ENCODE results near the gene PLXNA2.

PLXNA2 gene

GRCh38 chr1:207987164-207987563, 257.0 kb downstream of the PLXNA2 start:
- no peak for DNase-seq (ENCODE audit: low spot score)
- Histone ChIP-seq H3K36me3 (ENCODE audit: low read depth) (no peaks in the 10 kb centered on the region), H3K4me1 (ENCODE audit: insufficient read depth, poor library complexity, severe bottlenecking) (no peaks in the 10 kb centered on the region), H3K9me3 (ENCODE audit: severe bottlenecking) (no peaks in the 10 kb centered on the region), H3K27me3 (ENCODE audit: insufficient read depth, poor library complexity, severe bottlenecking) (no peaks in the 10 kb centered on the region), H3K27ac (ENCODE audit: poor library complexity, severe bottlenecking) (no peak overlapping the region), H3K4me3 (ENCODE audit: severe bottlenecking) (no peak overlapping the region)
- ATAC-seq (ENCODE audit: low read depth): no peak
- TF ChIP-seq CTCF (IDR thresholded peaks at IDR 0.05; ENCODE audit: poor library complexity, severe bottlenecking): no peak

- no peak for TF ChIP-seq CTCF (IDR thresholded peaks at IDR 0.05; ENCODE audit: poor library complexity, severe bottlenecking)
These were observed 258.2 kb downstream of the PLXNA2 start for GRCh38 chr1:207985996-207986395.

GRCh38 chr1:207984831-207985572, 259.2 kb downstream of the PLXNA2 start:
- ATAC-seq (ENCODE audit: low read depth) (no peak), DNase-seq (ENCODE audit: low spot score) (no peak)
- Histone ChIP-seq H3K27me3 (ENCODE audit: insufficient read depth, poor library complexity, severe bottlenecking) (peaks cover 2% of the 10 kb centered on the region), H3K9me3 (ENCODE audit: severe bottlenecking) (no peaks in the 10 kb centered on the region), H3K27ac (ENCODE audit: poor library complexity, severe bottlenecking) (no peak overlapping the region), H3K4me3 (ENCODE audit: severe bottlenecking) (no peak overlapping the region), H3K36me3 (ENCODE audit: low read depth) (no peaks in the 10 kb centered on the region), H3K4me1 (ENCODE audit: insufficient read depth, poor library complexity, severe bottlenecking) (no peaks in the 10 kb centered on the region)
- TF ChIP-seq CTCF (IDR thresholded peaks at IDR 0.05; ENCODE audit: poor library complexity, severe bottlenecking): no peak

More at GRCh38 chr1:207985996-207986395, 258.2 kb downstream of the PLXNA2 start:
- Histone ChIP-seq H3K27me3 (ENCODE audit: insufficient read depth, poor library complexity, severe bottlenecking) (no peaks in the 10 kb centered on the region), H3K9me3 (ENCODE audit: severe bottlenecking) (no peaks in the 10 kb centered on the region), H3K27ac (ENCODE audit: poor library complexity, severe bottlenecking) (no peak overlapping the region), H3K4me3 (ENCODE audit: severe bottlenecking) (no peak overlapping the region), H3K36me3 (ENCODE audit: low read depth) (no peaks in the 10 kb centered on the region), H3K4me1 (ENCODE audit: insufficient read depth, poor library complexity, severe bottlenecking) (no peaks in the 10 kb centered on the region)
- ATAC-seq (ENCODE audit: low read depth) (no peak), DNase-seq (ENCODE audit: low spot score) (no peak)

- Histone ChIP-seq H3K4me1 (ENCODE audit: insufficient read depth, poor library complexity, severe bottlenecking) (no peaks in the 10 kb centered on the region), H3K27ac (ENCODE audit: poor library complexity, severe bottlenecking) (no peak overlapping the region), H3K27me3 (ENCODE audit: insufficient read depth, poor library complexity, severe bottlenecking) (peaks cover 3% of the 10 kb centered on the region), H3K36me3 (ENCODE audit: low read depth) (no peaks in the 10 kb centered on the region), H3K4me3 (ENCODE audit: severe bottlenecking) (no peak overlapping the region), H3K9me3 (ENCODE audit: severe bottlenecking) (no peaks in the 10 kb centered on the region)
- TF ChIP-seq CTCF (IDR thresholded peaks at IDR 0.05; ENCODE audit: poor library complexity, severe bottlenecking): no peak
- DNase-seq (ENCODE audit: low spot score) (no peak), ATAC-seq (ENCODE audit: low read depth) (no peak)
These were observed 261.0 kb downstream of the PLXNA2 start for GRCh38 chr1:207983044-207983635.

GRCh38 chr1:207981976-207982375, 262.2 kb downstream of the PLXNA2 start:
- peaks cover 3% of the 10 kb centered on the region for H3K27me3 ChIP-seq (ENCODE audit: insufficient read depth, poor library complexity, severe bottlenecking)
- DNase-seq (ENCODE audit: low spot score) (no peak), ATAC-seq (ENCODE audit: low read depth) (no peak)
- H3K4me3 ChIP-seq (ENCODE audit: severe bottlenecking): no peak overlapping the region
- no peaks in the 10 kb centered on the region for H3K9me3 ChIP-seq (ENCODE audit: severe bottlenecking)
- no peak for TF ChIP-seq CTCF (IDR thresholded peaks at IDR 0.05; ENCODE audit: poor library complexity, severe bottlenecking)
- no peaks in the 10 kb centered on the region for H3K4me1 ChIP-seq (ENCODE audit: insufficient read depth, poor library complexity, severe bottlenecking)
- no peak overlapping the region for H3K27ac ChIP-seq (ENCODE audit: poor library complexity, severe bottlenecking)
- H3K36me3 ChIP-seq (ENCODE audit: low read depth): no peaks in the 10 kb centered on the region
